Right hindlimb (tissue), 1 donor: ENCODE results near the gene KCNIP4.

Experiments
- DNase-seq: peaks from one replicate; pipeline ENCODE4 v3.0.0-alpha.2; 2018

KCNIP4 gene

DNA sequence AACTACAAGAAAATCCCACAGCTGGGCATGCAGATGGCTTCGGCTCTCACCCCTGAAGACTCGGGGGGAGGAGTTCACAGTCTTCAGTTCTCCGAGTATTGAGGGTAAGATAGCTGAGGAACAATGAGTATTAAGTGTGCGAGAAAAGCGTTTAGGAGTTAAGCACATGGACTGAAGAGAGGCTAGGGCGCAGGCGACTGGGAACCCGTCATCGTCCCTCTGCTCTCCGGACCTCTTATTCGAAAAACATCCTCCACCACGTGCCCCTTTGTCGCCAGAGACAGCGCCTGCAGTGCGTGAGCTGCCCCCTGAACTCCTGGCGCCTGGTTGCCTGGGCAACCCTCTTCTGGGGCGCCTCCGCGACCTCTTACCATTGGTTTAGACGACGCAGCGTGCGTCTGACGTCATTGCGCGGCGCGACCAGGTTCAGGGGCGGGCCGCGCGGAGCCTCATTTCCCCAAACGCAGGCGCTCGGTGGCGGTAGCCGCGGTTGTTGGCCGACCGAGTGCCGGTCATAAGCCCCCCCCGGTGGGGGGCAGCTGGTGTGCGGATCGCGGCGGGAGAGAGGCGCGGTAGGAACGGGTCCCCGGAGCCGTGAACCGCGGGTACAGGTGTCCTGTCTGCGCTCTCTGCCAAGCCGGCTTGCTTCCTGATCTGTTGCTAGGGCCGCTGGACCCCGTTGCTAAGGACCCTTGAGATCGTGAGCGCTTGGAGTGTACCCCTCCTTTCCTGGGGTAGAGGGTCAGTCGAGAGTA is 1248.4 kb downstream of the KCNIP4 start, which contains the start of gene PACRGL:
Gene PACRGL, plus strand, starts transcription at position 452 of the 755 bp plus-strand sequence. CDS start 4,024 bp downstream, outside the sequence.
- peak; percentile 96 for DNase-seq

DNA sequence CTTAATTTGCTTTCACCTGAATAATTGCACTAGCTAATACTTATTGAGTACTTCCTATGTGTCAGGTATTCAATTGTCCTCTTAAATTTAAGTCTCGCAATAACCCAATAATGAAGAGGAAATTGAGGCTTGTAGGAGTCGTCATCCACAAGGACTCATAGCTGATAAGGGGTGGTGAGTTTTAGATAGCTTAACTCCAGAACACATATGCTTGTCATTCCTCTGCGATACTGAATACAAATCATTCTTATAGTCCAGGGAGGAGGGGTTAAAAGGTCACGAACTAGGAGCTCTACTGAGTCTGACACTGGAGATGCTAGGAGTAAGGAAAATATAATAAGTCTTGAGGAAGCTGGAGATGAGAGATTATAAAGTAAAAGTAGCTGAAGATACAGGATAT is 1249.8 kb downstream of the KCNIP4 start:
- DNase-seq = no peak

DNA sequence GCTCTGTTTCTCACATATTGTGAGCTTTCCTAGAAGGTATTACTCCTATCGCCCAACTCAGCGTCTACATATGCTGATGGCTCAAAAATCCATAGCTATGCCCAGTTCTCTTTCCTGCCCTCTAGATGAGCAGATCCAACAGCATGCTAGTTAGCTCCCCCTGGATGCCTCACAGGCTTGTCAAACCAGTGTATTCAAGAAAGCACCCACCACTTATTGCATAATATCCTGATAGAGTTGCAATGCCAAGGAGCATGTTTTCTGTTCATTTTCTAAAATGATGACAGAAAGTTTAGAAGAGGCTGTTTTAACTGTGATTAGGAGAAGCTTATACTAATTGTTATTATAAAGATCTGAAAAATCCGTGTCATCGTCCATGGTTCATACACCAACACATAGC is 1250.2 kb downstream of the KCNIP4 start:
- no peak for DNase-seq

GRCh38 chr4:20696815-20697214 is 1251.8 kb downstream of the KCNIP4 start:
- no peak for DNase-seq

- no peak for DNase-seq
Measured at GRCh38 chr4:20687864-20688263, 1260.7 kb downstream of the KCNIP4 start.

DNA sequence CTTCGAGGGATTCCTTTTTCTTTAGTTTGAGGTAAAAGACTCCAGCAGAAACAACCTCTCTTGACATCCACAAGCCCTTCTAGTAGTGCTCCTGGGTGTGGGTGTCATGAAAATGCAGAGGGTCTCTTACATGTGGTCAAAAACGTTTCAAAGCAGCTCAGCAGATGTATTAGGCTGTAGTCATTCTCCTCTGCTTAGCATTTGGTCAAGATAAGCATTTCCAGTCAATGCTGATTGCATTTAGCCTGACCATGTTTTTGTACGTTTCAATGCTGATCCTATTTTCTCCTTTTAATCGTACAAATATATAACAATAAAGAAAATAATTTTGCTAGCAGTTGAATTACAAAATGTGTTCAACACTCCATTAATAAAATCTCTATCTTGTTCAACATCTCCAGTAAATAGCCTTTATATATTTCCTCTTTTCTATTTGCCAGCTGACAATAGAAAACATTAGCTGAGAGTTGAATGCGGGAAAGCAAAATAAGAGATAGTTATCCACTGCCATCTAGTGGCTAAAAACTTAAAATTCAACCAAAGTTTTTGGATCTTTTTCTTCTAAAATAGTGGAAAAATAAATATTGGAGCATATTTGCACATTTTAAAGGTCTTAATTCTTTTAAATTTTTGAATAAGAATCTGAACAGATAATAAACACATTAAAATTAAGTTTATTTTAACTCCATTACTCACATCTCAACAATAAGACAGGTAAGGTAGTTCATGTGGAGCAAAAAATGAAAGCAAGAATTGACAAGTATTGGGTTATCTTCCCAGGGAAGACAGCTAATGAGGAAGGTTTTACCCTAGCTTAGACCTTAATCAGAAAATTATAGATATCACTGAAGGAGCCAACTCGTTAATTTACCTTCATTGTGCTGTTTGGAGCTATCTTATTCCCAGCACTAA is 1263.5 kb downstream of the KCNIP4 start:
- no peak for DNase-seq

DNA sequence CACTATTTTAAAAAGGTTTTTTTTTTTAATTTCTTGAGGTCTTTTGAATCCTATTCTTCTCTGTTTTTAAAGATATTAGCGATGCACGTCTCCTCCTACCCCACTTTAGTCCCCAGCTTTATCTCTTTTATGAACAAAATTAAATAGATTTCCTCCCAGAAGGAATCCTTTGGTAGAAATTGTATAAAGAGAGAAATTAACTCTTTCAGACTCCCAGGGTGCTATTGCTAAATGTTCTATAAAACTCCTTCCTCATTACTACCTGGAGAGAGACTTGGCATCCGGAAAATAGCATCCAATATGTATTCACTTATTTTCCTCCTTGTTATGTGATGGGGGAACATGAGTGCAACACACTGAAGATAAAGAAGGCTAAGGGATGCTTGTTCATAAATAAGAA is 1264.8 kb downstream of the KCNIP4 start:
- no peak for DNase-seq

DNA sequence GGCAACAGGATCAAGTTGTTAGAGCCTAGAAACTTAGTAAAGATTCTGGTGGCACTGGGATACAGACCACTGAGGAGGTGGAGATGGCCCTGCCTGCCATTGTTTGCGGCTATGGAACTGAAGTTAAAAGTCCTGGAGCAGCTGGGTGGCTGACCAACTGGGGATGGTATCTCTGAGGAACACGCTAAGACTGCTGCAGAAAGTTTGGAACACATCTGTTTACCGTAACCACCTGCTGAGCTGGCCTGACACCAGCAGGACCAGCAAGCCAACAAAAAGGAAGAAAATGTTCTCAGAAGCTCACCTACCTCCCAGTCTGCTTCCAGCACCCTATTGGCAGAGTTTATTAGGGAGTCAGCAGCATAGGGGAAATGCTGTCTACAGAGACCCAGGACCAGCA is 1265.7 kb downstream of the KCNIP4 start:
- DNase-seq = no peak

GRCh38 chr4:20681271-20681670 is 1267.3 kb downstream of the KCNIP4 start:
- DNase-seq = no peak

- no peak for DNase-seq
Measured at GRCh38 chr4:20680736-20681135, 1267.8 kb downstream of the KCNIP4 start.

DNA sequence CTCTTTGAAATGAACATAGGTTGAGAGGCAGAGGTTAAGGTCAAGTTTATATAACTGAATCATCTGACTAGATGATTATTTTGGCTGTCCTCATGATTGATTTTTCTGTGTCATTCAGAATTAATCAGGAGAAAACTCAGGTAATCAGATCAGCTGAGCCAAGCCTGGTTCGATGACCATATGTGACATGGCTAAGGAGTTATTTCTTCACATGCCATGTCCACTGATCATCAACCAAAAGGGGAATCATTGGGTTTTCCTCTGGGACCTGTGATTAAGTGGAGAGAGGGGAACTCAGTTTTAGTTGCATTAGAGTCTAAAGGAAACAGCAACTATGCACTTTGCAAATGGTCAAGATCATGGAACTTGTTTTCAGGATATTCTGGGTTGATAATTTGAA is 1268.6 kb downstream of the KCNIP4 start:
- DNase-seq = no peak
